HepG2 (cell line): ENCODE results near the gene DAB2IP. TPM values are rescaled to one million over a fixed set of nuclear protein-coding genes. Genes with fewer than 3 reads are reported as not detected.

Experiments used
- ATAC-seq: fragments of 200-7000 bp; cut with Tn5 transposase; 3 replicates; pipeline ENCODE4 v1.9.1; 2020; ENCODE audit warnings: mild to moderate bottlenecking, moderate library complexity
- BruUV-seq: library from RNA; stranded (reverse); fragments of 400-500 nt; replicated peaks from 2 replicates; lab custom pipeline; 2021; lab: Mats Ljungman, UMichigan
- CTCF ChIA-PET: fragments of 300-600 bp; formaldehyde crosslinking; extraction: SDS; loops from one replicate; lab custom pipeline; 2021; ENCODE audit warnings: low total read pairs, inconsistent platforms, low intra/inter-chr PET ratio; lab: Yijun Ruan, JAX
- POLR2A ChIA-PET: fragments of 350-600 bp; sonication (Branson Sonifier 250); formaldehyde crosslinking; loops from one replicate; lab custom pipeline; 2020; ENCODE audit warnings: antibody characterized with exemption, inconsistent platforms; lab: Yijun Ruan, JAX
- DNase-seq: peaks from one replicate; pipeline ENCODE4 v3.0.0-alpha.2; 2015; ENCODE audit warnings: low spot score
- FAIRE-seq: peaks from 3 replicates; lab custom pipeline; 2011; peaks lifted over from hg19 to GRCh38; lab: Jason Lieb, UNC
- H2AFZ ChIP-seq: one replicate; pipeline ENCODE4 v1.6.1; 2011; ENCODE audit warnings: low read length, inconsistent platforms
- H3K27ac ChIP-seq: fragments of 300-600 bp; 3 replicates; pipeline ENCODE4 v1.8.0; 2011; ENCODE audit warnings: mixed run types, mild to moderate bottlenecking, mixed read lengths, low read length, inconsistent platforms; ENCODE audit not compliant: insufficient read depth; ENCODE audit errors: extremely low read length
- H3K27me3 ChIP-seq, 2 experiments: fragments of 200-600 bp in 1 of 2; 2 replicates in 1 of 2; 3 replicates in 1 of 2; pipeline versions ENCODE4 v1.6.0 to v1.8.0; 2011; ENCODE audit warnings: low read length in 2 of 2, mild to moderate bottlenecking in 2 of 2, moderate library complexity in 2 of 2, inconsistent platforms in 1 of 2; ENCODE audit not compliant: insufficient read depth in 2 of 2, control insufficient read depth in 1 of 2
- H3K36me3 ChIP-seq, 2 experiments: fragments of 200-600 bp in 1 of 2; replicated peaks in 1 of 2; 2 replicates in 1 of 2; 3 replicates in 1 of 2; pipeline versions ENCODE4 v1.5.1 to v1.8.0; 2011; ENCODE audit warnings: low read length in 2 of 2, inconsistent platforms in 1 of 2; ENCODE audit not compliant: insufficient read depth in 2 of 2, control insufficient read depth in 1 of 2
- H3K4me1 ChIP-seq: 2 replicates; pipeline ENCODE4 v1.5.1; 2012; ENCODE audit warnings: low read length, inconsistent platforms; ENCODE audit not compliant: insufficient read depth
- H3K4me2 ChIP-seq: 2 replicates; pipeline ENCODE4 v1.6.0; 2011; ENCODE audit warnings: low read depth, low read length, inconsistent platforms
- H3K4me3 ChIP-seq, 3 experiments: fragments of 200-600 bp in 1 of 3; sonication (generic), shearing (Covaris generic) in 1 of 3; replicated peaks in 1 of 3; 2 replicates each; pipeline ENCODE4 v1.5.1; 2011 to 2016; ENCODE audit warnings: low read length in 3 of 3, inconsistent platforms in 2 of 3, low read depth in 2 of 3, mild to moderate bottlenecking in 2 of 3, control low read depth in 1 of 3, mixed read lengths in 1 of 3; ENCODE audit not compliant: insufficient read depth in 1 of 3
- H3K79me2 ChIP-seq: one replicate; pipeline ENCODE4 v1.6.1; 2011; ENCODE audit warnings: low read length, inconsistent platforms; ENCODE audit not compliant: insufficient read depth
- H3K9ac ChIP-seq: 2 replicates; pipeline ENCODE4 v1.6.0; 2011; ENCODE audit warnings: mild to moderate bottlenecking, low read depth, low read length, inconsistent platforms; ENCODE audit not compliant: insufficient read depth
- H3K9me3 ChIP-seq: 2 replicates; pipeline ENCODE4 v1.5.1; 2012; ENCODE audit warnings: mild to moderate bottlenecking, low read length
- H4K20me1 ChIP-seq: 2 replicates; pipeline ENCODE4 v1.6.0; 2011; ENCODE audit warnings: inconsistent platforms, mild to moderate bottlenecking, low read length, moderate library complexity; ENCODE audit not compliant: insufficient read depth
- CBFB ChIP-seq: sonication (generic); formaldehyde crosslinking; IDR thresholded peaks from 2 replicates; pipeline ENCODE4 v1.4.0; 2020; ENCODE audit warnings: missing genetic modification reagents
- CC2D1A ChIP-seq: sonication (generic); formaldehyde crosslinking; IDR thresholded peaks from 2 replicates; pipeline ENCODE4 v1.8.1; 2023; ENCODE audit warnings: mild to moderate bottlenecking, missing genetic modification reagents
- DR1 ChIP-seq: sonication (generic); formaldehyde crosslinking; IDR thresholded peaks from 2 replicates; pipeline ENCODE4 v1.8.0; 2021; ENCODE audit warnings: mild to moderate bottlenecking, missing genetic modification reagents, inconsistent platforms
- FOSL1 ChIP-seq: sonication (generic); formaldehyde crosslinking; IDR thresholded peaks from 2 replicates; pipeline ENCODE4 v1.9.0; 2021; ENCODE audit warnings: missing genetic modification reagents, borderline replicate concordance
- HNF4A ChIP-seq: sonication (generic); formaldehyde crosslinking; IDR thresholded peaks from 2 replicates; pipeline ENCODE4 v1.4.0; 2020; ENCODE audit warnings: missing genetic modification reagents
- RBM39 ChIP-seq: fragments of 200-400 bp; formaldehyde crosslinking; IDR thresholded peaks from one replicate; pipeline ENCODE4 v1.6.1; 2018; ENCODE audit warnings: antibody characterized with exemption, mild to moderate bottlenecking, low read depth, low read length; ENCODE audit not compliant: poor library complexity, severe bottlenecking
- ZBTB42 ChIP-seq: sonication (generic); formaldehyde crosslinking; IDR thresholded peaks from 2 replicates; pipeline ENCODE4 v1.5.0; 2020; ENCODE audit warnings: mild to moderate bottlenecking, missing genetic modification reagents
- ZNF234 ChIP-seq: sonication (generic); formaldehyde crosslinking; conservative IDR thresholded peaks from 2 replicates; pipeline ENCODE4 v1.5.1; 2020; ENCODE audit warnings: mild to moderate bottlenecking, missing genetic modification reagents
- ZNF3 ChIP-seq: IDR thresholded peaks from 2 replicates; pipeline ENCODE4 v1.7.0; 2017; ENCODE audit warnings: inconsistent platforms
- ZNF572 ChIP-seq: sonication (generic); formaldehyde crosslinking; IDR thresholded peaks from 2 replicates; pipeline ENCODE4 v1.5.1; 2020; ENCODE audit warnings: mild to moderate bottlenecking, missing genetic modification reagents
- ZNF773 ChIP-seq: sonication (generic); formaldehyde crosslinking; IDR thresholded peaks from 2 replicates; pipeline ENCODE4 v1.4.0; 2020; ENCODE audit warnings: missing genetic modification reagents, borderline replicate concordance
- WGBS: methylation state at CpG from one replicate; pipeline ENCODE4 v1.1.6; 2017; ENCODE audit warnings: low lambda C conversion rate; 5-methylcytosine and 5-hydroxymethylcytosine counted together
- in situ Hi-C: cut with HindIII; loops from 2 replicates; pipeline ENCODE4 v1.10.0; 2017; ENCODE audit warnings: low pct_unique_long_range_greater_than_20kb; ENCODE audit not compliant: extremely low pct_ligation_motif_present
- intact Hi-C: fragments of 100-400 bp; cut with micrococcal nuclease; formaldehyde crosslinking; loops from one replicate; pipeline ENCODE4 v1.10.0; 2022; ENCODE audit not compliant: unreplicated experiment
- polyA plus RNA-seq, 8 experiments: library from polyadenylated mRNA; depleted of rRNA in 3 of 8; stranded (reverse) in 7 of 8; unstranded in 1 of 8; fragments of >200 nt; fragmentation: Illumina TruSeq in 4 of 8; extraction: Trizol in 4 of 8; gene quantifications; 2 replicates each; pipeline versions ENCODE4 v1.2.1 to v1.2.3, GENCODE V29; 2011 to 2016; ENCODE audit warnings: low read depth in 4 of 8, missing spikeins in 1 of 8, mixed read lengths in 1 of 8; ENCODE audit not compliant: insufficient read depth in 1 of 8
- total RNA-seq, 5 experiments: library from RNA; depleted of rRNA; stranded (reverse); fragments of >200 nt; fragmentation: Illumina TruSeq; extraction: Trizol; gene quantifications; 2 replicates each; pipeline ENCODE4 v1.2.3, GENCODE V29; 2016; ENCODE audit warnings: low read depth in 1 of 5
- TF ChIP-seq, protein P1 (sequence below): sonication (generic); formaldehyde crosslinking; IDR thresholded peaks from 2 replicates; pipeline ENCODE4 v1.8.0; 2023; ENCODE audit warnings: mild to moderate bottlenecking, missing genetic modification reagents
- TF ChIP-seq, protein P2 (sequence below): sonication (generic); formaldehyde crosslinking; IDR thresholded peaks from 2 replicates; pipeline ENCODE4 v1.8.1; 2023; ENCODE audit warnings: mild to moderate bottlenecking, missing genetic modification reagents
- TF ChIP-seq, protein P3 (sequence below): sonication (generic); formaldehyde crosslinking; IDR thresholded peaks from 2 replicates; pipeline ENCODE4 v1.4.0; 2020; ENCODE audit warnings: missing genetic modification reagents

The DAB2IP gene
- total and polyA plus RNA-seq, 2 of the 13 experiments (the other 11 are each of a cell fraction or from before 2014, with no cell fraction given), result 25.3 to 37.9 TPM

DNA sequence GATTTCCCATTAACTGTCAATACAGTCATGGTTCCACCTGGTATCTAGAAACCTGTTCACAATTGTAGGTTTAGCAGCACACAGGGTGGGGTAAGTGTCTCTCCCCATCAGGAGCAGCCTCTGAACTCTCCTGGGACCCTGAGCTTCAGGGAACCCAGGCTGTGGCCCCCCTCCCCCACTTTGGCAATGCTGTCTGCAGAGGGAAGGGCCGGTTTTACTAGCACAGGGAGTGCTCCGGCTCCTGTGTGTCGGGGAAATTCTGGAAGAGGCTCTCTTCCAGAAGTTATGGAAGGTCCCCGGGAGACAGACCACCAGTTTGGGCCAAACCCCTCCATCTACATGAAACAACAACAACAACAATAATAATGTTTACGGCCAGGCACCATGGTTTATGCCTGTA, 9.9 kb downstream of the DAB2IP start (continued):
- TF ChIP-seq RBM39 (no peak), HNF4A (CRISPR knock-in tag) (no peak), ZBTB42 (no peak), DR1 (no peak), ZNF3 (CRISPR knock-in tag) (no peak), ZNF572 (CRISPR knock-in tag) (no peak), ZNF234 (no peak), CBFB (CRISPR knock-in tag) (no peak), ZNF773 (no peak), CC2D1A (CRISPR knock-in tag) (no peak)
- TF ChIP-seq, protein P1, sequence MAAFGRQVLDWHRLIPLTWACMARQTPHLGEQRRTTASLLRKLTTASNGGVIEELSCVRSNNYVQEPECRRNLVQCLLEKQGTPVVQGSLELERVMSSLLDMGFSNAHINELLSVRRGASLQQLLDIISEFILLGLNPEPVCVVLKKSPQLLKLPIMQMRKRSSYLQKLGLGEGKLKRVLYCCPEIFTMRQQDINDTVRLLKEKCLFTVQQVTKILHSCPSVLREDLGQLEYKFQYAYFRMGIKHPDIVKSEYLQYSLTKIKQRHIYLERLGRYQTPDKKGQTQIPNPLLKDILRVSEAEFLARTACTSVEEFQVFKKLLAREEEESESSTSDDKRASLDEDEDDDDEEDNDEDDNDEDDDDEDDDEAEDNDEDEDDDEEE (CRISPR knock-in tag), result no peak
- TF ChIP-seq, all 625 proteins: peak for 0

DNA sequence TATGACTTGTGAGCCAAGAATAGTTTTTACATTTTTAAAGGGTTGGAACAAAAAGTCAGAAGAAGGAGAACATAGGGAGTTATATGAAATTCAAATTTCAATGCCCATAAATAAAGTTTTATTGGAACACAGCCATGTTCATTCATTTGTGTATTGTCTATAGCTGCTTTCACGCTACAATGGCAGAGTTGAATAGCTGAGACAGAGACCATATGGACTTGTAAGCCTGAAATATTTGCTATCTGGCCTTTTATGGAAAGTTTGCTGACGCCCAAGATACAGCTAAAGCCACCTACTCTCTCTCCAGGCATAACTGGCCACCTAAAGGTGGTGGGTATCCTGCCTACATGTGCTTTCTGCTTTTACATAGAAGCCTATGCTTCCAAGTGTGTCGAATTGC, 10.9 kb downstream of the DAB2IP start:
- no peak for DNase-seq
- no peaks in the 10 kb centered on the region for H3K27me3 ChIP-seq
- no peak for ATAC-seq
- H3K9me3 ChIP-seq, result no peaks in the 10 kb centered on the region
- H3K27ac ChIP-seq, result no peak overlapping the region
- 0 out of 2 replicates have a peak, but pooled peaks cover 5% of the 10 kb centered on the region for H3K4me1 ChIP-seq
- POLR2A ChIA-PET, result no interaction called here
- intact Hi-C loops, result no loop called here
- CTCF ChIA-PET, result no interaction called here
- in situ Hi-C loops, result no loop called here
- no peak overlapping the region for H3K9ac ChIP-seq
- TF ChIP-seq FOSL1 (CRISPR knock-in tag), result no peak
- TF ChIP-seq, protein P2, sequence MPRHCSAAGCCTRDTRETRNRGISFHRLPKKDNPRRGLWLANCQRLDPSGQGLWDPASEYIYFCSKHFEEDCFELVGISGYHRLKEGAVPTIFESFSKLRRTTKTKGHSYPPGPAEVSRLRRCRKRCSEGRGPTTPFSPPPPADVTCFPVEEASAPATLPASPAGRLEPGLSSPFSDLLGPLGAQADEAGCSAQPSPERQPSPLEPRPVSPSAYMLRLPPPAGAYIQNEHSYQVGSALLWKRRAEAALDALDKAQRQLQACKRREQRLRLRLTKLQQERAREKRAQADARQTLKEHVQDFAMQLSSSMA (CRISPR knock-in tag), result no peak
- TF ChIP-seq, protein P3, sequence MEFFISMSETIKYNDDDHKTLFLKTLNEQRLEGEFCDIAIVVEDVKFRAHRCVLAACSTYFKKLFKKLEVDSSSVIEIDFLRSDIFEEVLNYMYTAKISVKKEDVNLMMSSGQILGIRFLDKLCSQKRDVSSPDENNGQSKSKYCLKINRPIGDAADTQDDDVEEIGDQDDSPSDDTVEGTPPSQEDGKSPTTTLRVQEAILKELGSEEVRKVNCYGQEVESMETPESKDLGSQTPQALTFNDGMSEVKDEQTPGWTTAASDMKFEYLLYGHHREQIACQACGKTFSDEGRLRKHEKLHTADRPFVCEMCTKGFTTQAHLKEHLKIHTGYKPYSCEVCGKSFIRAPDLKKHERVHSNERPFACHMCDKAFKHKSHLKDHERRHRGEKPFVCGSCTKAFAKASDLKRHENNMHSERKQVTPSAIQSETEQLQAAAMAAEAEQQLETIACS (CRISPR knock-in tag), result no peak
- TF ChIP-seq, all 625 proteins: peak for 0
- no peak overlapping the region for H3K4me3 ChIP-seq
- WGBS, result 64% methylated on average over 3 of the region's 3 CpGs
- BruUV-seq, result no TSS peak
- no peaks in the 10 kb centered on the region for H4K20me1 ChIP-seq
- H3K36me3 ChIP-seq, result no peaks in the 10 kb centered on the region
- no peak overlapping the region for H3K4me2 ChIP-seq
- H2AFZ ChIP-seq, result no peak overlapping the region
- no peak for FAIRE-seq
- no peaks in the 10 kb centered on the region for H3K79me2 ChIP-seq
